Right lobe of liver (tissue), 6 donors: ENCODE measurements around the gene MEA1. TPM values are rescaled to one million over a fixed set of nuclear protein-coding genes. Genes with fewer than 3 reads are reported as not detected.

Experiments used
- ATAC-seq, 4 donors: fragments of 200-7000 bp; cut with Tn5 transposase; one replicate each; pipeline ENCODE4 v1.9.1; 2020; ENCODE audit warnings: mild to moderate bottlenecking in 4 of 4, moderate library complexity in 4 of 4
- DNase-seq, 3 donors: peaks; one replicate each; pipeline ENCODE4 v3.0.0-alpha.2; 2020
- H3K27ac ChIP-seq, 3 donors: fragments of 200-600 bp; one replicate each; pipeline ENCODE4 v1.8.0; 2022
- H3K27me3 ChIP-seq, 2 donors: fragments of 200-600 bp; one replicate each; pipeline ENCODE4 v1.8.0; 2022
- H3K36me3 ChIP-seq, 4 donors: fragments of 200-600 bp; sonication (generic) in 1 of 4; one replicate each; pipeline versions ENCODE4 v1.5.1 to v1.8.0; 2017 to 2022; ENCODE audit warnings: control low read depth in 1 of 4
- H3K4me1 ChIP-seq, 4 donors: fragments of 200-600 bp; sonication (generic) in 1 of 4; one replicate each; pipeline versions ENCODE4 v1.5.1 to v1.8.0; 2017 to 2022; ENCODE audit warnings: control low read depth in 1 of 4
- H3K4me3 ChIP-seq, 3 donors: fragments of 200-600 bp; one replicate each; pipeline ENCODE4 v1.8.0; 2022
- H3K9me3 ChIP-seq, 4 donors: fragments of 200-600 bp; sonication (generic) in 1 of 4; one replicate each; pipeline versions ENCODE4 v1.5.1 to v1.8.0; 2017 to 2022; ENCODE audit warnings: control low read depth in 1 of 4
- CTCF ChIP-seq, 4 donors: fragments of 200-600 bp in 3 of 4; fragments of 450-650 bp in 1 of 4; IDR thresholded peaks; one replicate each; pipeline versions ENCODE4 v1.5.1 to v1.8.0; 2016 to 2022; ENCODE audit warnings: antibody characterized with exemption in 4 of 4, mild to moderate bottlenecking in 2 of 4
- POLR2A ChIP-seq: fragments of 450-650 bp; IDR thresholded peaks from one replicate; pipeline ENCODE4 v1.6.1; 2017; ENCODE audit warnings: antibody characterized with exemption, mild to moderate bottlenecking
- WGBS: methylation state at CpG from one replicate; pipeline ENCODE4 v1.1.6; 2018; ENCODE audit warnings: low coverage, low lambda C conversion rate; ENCODE audit not compliant: insufficient coverage; ENCODE audit errors: missing lambda C conversion rate; 5-methylcytosine and 5-hydroxymethylcytosine counted together
- intact Hi-C, 2 donors: fragments of 100-400 bp; cut with DNase I; formaldehyde crosslinking; loops; one replicate each; pipeline versions ENCODE4 v1.11.2 to v1.14.1; 2022
- total RNA-seq, 6 experiments: library from RNA; depleted of rRNA in 2 of 6; stranded (reverse); fragments of >200 nt in 2 of 6; fragmentation: NEBNext Ultra II Directional in 3 of 6; extraction: Animal tissue kit (Norgen Biotek cat#: 25700) in 3 of 6; gene quantifications; one replicate each; pipeline versions ENCODE4 v1.1.0 to v1.2.4, GENCODE V29; 2016 to 2023
- donor health status: DM: no; HTN: yes; CAD: no.
- donor health status: DM: no; HTN: no; CAD: no.
- donor health status: DM: no; HTN: no; CAD: no.
- donor health status: DM: no; HTN: yes; CAD: no.
- donor health status: DM: no; HTN: yes; CAD: no.

The MEA1 gene
- total RNA-seq, 6 experiments from 2014 or later = 19.1 to 39.1 (median 25.2) TPM

GRCh38 chr6:42984001-42984923, 29.5 kb downstream of the MEA1 start, which contains the start of gene PPP2R5D:
Gene PPP2R5D (plus strand): TSS chr6:42984570. CDS start chr6:42984678, 108 bp downstream.
- H3K27me3 ChIP-seq = no peaks in the 10 kb centered on the region
- ATAC-seq (peak; percentile 94 to 96 (median 96)), DNase-seq (peak; percentile 96 to 98 (median 98))
- TF ChIP-seq POLR2A = peak; percentile 85
- peak in 2 of 4 donors; percentile 6 to 17 for TF ChIP-seq CTCF (IDR thresholded peaks at IDR 0.05)
- peak within 1 kb of the TSS; percentile 87 to 90 (median 89) for H3K4me3 ChIP-seq
- H3K4me1 ChIP-seq = peaks cover 0 to 27% (median 3%) of the 10 kb centered on the region in 4 donors
- intact Hi-C loops = loop anchor here in 1 of 2 donors (10.0 kb wide), 1 partner anchor 59 kb away; the partner anchor contains the start of gene CNPY3
- H3K9me3 ChIP-seq = no peaks in the 10 kb centered on the region
- WGBS = under 1% methylated on average over 41 of the region's 59 CpGs
- H3K27ac ChIP-seq = peak within 1 kb of the TSS; percentile 52 to 66 (median 60)
- H3K36me3 ChIP-seq = peaks cover 0 to under 1% (median 0%) of the 10 kb centered on the region in 4 donors

- no peaks in the 10 kb centered on the region for H3K36me3 ChIP-seq
- TF ChIP-seq POLR2A (no peak), CTCF (IDR thresholded peaks at IDR 0.05) (no peak)
- H3K27ac ChIP-seq = no peak overlapping the region
- H3K9me3 ChIP-seq = no peaks in the 10 kb centered on the region
- no peak overlapping the region for H3K4me3 ChIP-seq
- H3K27me3 ChIP-seq = no peaks in the 10 kb centered on the region
- peaks cover 0 to 39% (median 5%) of the 10 kb centered on the region in 4 donors for H3K4me1 ChIP-seq
- DNase-seq (no peak), ATAC-seq (no peak)
- 79% methylated on average over 4 of the region's 5 CpGs for WGBS
- intact Hi-C loops = loop anchor here in 1 of 2 donors (10.0 kb wide), 1 partner anchor 57 kb away; the partner anchor contains the start of gene CNPY3
Observed at GRCh38 chr6:42981836-42982235, 31.9 kb downstream of the MEA1 start.

GRCh38 chr6:42979523-42980177, 34.1 kb downstream of the MEA1 start:
- 34% methylated on average over 7 of the region's 9 CpGs for WGBS
- peak overlapping the region; percentile 85 to 99 (median 95) for H3K4me3 ChIP-seq
- peak overlapping the region; percentile 77 to 87 (median 82) for H3K27ac ChIP-seq
- no peaks in the 10 kb centered on the region for H3K36me3 ChIP-seq
- ATAC-seq (peak in 2 of 4 donors; percentile 14 to 17), DNase-seq (no peak)
- intact Hi-C loops = loop anchor here in 1 of 2 donors (10.0 kb wide), 1 partner anchor 55 kb away; the partner anchor contains the start of gene CNPY3
- H3K4me1 ChIP-seq = peaks cover 0 to 26% (median 2%) of the 10 kb centered on the region in 4 donors
- TF ChIP-seq CTCF (IDR thresholded peaks at IDR 0.05) = no peak
- no peak for TF ChIP-seq POLR2A
- H3K9me3 ChIP-seq = no peaks in the 10 kb centered on the region
- no peaks in the 10 kb centered on the region for H3K27me3 ChIP-seq

GRCh38 chr6:42978839-42979522, 34.8 kb downstream of the MEA1 start, which contains the start of gene PEX6:
Gene PEX6 (minus strand): TSS chr6:42979181. CDS start chr6:42979150, 31 bp downstream.
- peaks cover 0 to 25% (median 2%) of the 10 kb centered on the region in 4 donors for H3K4me1 ChIP-seq
- WGBS = 0% methylated on average over 9 of the region's 59 CpGs
- ATAC-seq (peak; percentile 93 to 95 (median 94)), DNase-seq (peak; percentile 90 to 93 (median 91))
- peak within 1 kb of the TSS; percentile 85 to 99 (median 95) for H3K4me3 ChIP-seq
- no peaks in the 10 kb centered on the region for H3K36me3 ChIP-seq
- H3K9me3 ChIP-seq = no peaks in the 10 kb centered on the region
- no peaks in the 10 kb centered on the region for H3K27me3 ChIP-seq
- intact Hi-C loops = no loop called here
- H3K27ac ChIP-seq = peak within 1 kb of the TSS; percentile 77 to 87 (median 82)
- TF ChIP-seq CTCF (IDR thresholded peaks at IDR 0.05) (no peak), POLR2A (peak; percentile 77)
